Trophoblast cell (in vitro differentiated cells and primary cell): ENCODE results near the gene OR2V2.

ENCODE experiments used
- DNase-seq, 2 donors: peaks; one replicate each; pipeline ENCODE4 v3.0.0-alpha.2; 2016
- H2AFZ ChIP-seq: 2 replicates; pipeline ENCODE4 v1.6.1; 2013; ENCODE audit warnings: low read length, moderate library complexity, mild to moderate bottlenecking; ENCODE audit not compliant: insufficient read depth, poor library complexity
- H2AK5ac ChIP-seq: 2 replicates; pipeline ENCODE4 v1.6.1; 2013; ENCODE audit warnings: mild to moderate bottlenecking, low read length
- H2BK120ac ChIP-seq: 2 replicates; pipeline ENCODE4 v1.6.1; 2013; ENCODE audit warnings: low read length, mild to moderate bottlenecking, moderate library complexity; ENCODE audit not compliant: insufficient read depth, poor library complexity
- H2BK12ac ChIP-seq: 2 replicates; pipeline ENCODE4 v1.6.1; 2013; ENCODE audit warnings: mild to moderate bottlenecking, low read length, moderate library complexity
- H2BK5ac ChIP-seq: 2 replicates; pipeline ENCODE4 v1.6.1; 2013; ENCODE audit warnings: low read length, low read depth, moderate library complexity, mild to moderate bottlenecking; ENCODE audit not compliant: poor library complexity
- H3K14ac ChIP-seq: 2 replicates; pipeline ENCODE4 v1.6.1; 2013; ENCODE audit warnings: mild to moderate bottlenecking, low read length
- H3K18ac ChIP-seq: 2 replicates; pipeline ENCODE4 v1.6.1; 2013; ENCODE audit warnings: mild to moderate bottlenecking, low read length
- H3K23ac ChIP-seq: 2 replicates; pipeline ENCODE4 v1.6.1; 2013; ENCODE audit warnings: low read length
- H3K27ac ChIP-seq: 2 replicates; pipeline ENCODE4 v1.5.1; 2013; ENCODE audit warnings: low read depth, mild to moderate bottlenecking, inconsistent platforms, low read length, moderate library complexity
- H3K27me3 ChIP-seq: 2 replicates; pipeline ENCODE4 v1.6.1; 2013; ENCODE audit warnings: inconsistent platforms, mild to moderate bottlenecking, low read length, moderate library complexity; ENCODE audit not compliant: insufficient read depth
- H3K36me3 ChIP-seq, 2 experiments: 1 replicate in 1 of 2; 2 replicates in 1 of 2; pipeline ENCODE4 v1.6.1; 2013; ENCODE audit warnings: low read length in 2 of 2, mild to moderate bottlenecking in 2 of 2, moderate library complexity in 1 of 2; ENCODE audit not compliant: insufficient read depth in 2 of 2, control insufficient read depth in 1 of 2
- H3K4ac ChIP-seq: 2 replicates; pipeline ENCODE4 v1.6.1; 2013; ENCODE audit warnings: low read depth, mild to moderate bottlenecking, low read length, moderate library complexity
- H3K4me1 ChIP-seq, 2 experiments: 1 replicate in 1 of 2; 2 replicates in 1 of 2; pipeline ENCODE4 v1.6.1; 2013; ENCODE audit warnings: low read length in 2 of 2, mild to moderate bottlenecking in 2 of 2, moderate library complexity in 1 of 2; ENCODE audit not compliant: insufficient read depth in 2 of 2, control insufficient read depth in 1 of 2
- H3K4me2 ChIP-seq: 2 replicates; pipeline ENCODE4 v1.6.1; 2013; ENCODE audit warnings: inconsistent platforms, mild to moderate bottlenecking, low read length, moderate library complexity
- H3K4me3 ChIP-seq: 2 replicates; pipeline ENCODE4 v1.5.1; 2013; ENCODE audit warnings: mild to moderate bottlenecking, low read depth, low read length, inconsistent platforms
- H3K79me1 ChIP-seq: one replicate; pipeline ENCODE4 v1.6.1; 2013; ENCODE audit warnings: low read length
- H3K79me2 ChIP-seq: 2 replicates; pipeline ENCODE4 v1.6.1; 2013; ENCODE audit warnings: low read length, mild to moderate bottlenecking; ENCODE audit not compliant: control insufficient read depth, insufficient read depth, poor library complexity
- H3K9ac ChIP-seq: 2 replicates; pipeline ENCODE4 v1.6.1; 2013; ENCODE audit warnings: mild to moderate bottlenecking, low read length
- H3K9me3 ChIP-seq: 2 replicates; pipeline ENCODE4 v1.6.1; 2013; ENCODE audit warnings: low read depth, mild to moderate bottlenecking, control low read depth, inconsistent platforms, low read length; ENCODE audit not compliant: insufficient read depth
- H4K12ac ChIP-seq: 2 replicates; pipeline ENCODE4 v1.6.1; 2013; ENCODE audit warnings: low read depth, mild to moderate bottlenecking, low read length, moderate library complexity
- H4K8ac ChIP-seq: 2 replicates; pipeline ENCODE4 v1.6.1; 2013; ENCODE audit warnings: low read depth, mild to moderate bottlenecking, low read length, moderate library complexity
- H4K91ac ChIP-seq: one replicate; pipeline ENCODE4 v1.6.1; 2013; ENCODE audit warnings: low read depth, mild to moderate bottlenecking, low read length, moderate library complexity
- WGBS: extraction: QIAGEN DNeasy Blood & Tissue Kit; methylation state at CpG from one replicate; pipeline ENCODE4 v1.1.7; 2013; ENCODE audit warnings: missing lambda C conversion rate; ENCODE audit not compliant: insufficient read length, insufficient coverage; ENCODE audit errors: extremely low coverage; 5-methylcytosine and 5-hydroxymethylcytosine counted together

Gene OR2V2

DNA sequence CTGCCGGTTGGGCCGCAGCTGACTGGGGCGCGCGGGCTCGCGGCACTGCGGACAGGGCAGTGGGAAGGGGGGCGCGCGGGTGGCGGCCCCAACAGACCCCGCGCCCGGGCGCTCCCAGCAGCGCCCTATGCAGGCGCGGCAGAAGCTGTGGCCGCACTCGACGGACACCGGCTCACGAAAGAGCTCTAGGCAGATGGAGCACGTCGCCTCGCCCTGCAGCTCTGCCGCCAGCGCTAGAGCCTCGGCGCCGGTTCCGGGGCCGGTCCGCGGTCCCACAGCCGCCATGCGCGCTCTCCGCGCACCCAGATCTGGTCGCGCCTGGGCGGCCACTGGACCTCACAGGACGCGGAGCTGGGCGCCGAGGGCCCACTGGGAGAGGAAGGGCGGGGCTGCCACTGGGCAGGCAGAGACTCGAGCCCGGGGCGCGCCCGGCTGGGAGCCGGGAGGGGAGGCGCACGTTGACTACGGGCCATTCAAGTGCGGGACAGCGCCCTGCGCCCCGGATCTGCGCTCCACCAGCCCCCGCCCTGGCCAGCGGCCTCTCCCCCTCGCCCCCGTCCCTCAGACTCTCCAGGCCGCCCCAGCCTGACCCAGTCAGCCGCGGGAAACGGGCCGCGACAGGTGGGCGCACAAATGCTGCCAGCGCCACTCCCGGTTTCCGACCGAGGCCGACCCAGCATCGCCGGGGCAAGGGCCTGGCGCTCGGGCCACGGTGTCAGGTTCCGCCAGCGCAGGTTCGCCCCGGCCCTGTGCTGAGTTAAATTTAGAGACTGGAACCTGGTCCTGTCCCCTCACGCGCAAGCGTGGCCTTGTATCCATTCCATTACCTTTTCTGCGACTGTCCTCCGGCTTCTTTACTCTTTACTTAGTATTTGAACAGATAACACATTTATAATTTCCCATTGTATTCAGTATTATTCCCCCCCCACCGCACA is 57.7 kb downstream of the OR2V2 start, which contains the start of gene TRIM7:
Gene TRIM7, minus strand, starts transcription at position 371 of the 935 bp plus-strand sequence. Its CDS starts 86 bp downstream, at position 285.
- Histone ChIP-seq H3K4me2 (peak within 1 kb of the TSS; percentile 69), H2BK120ac (no peak within 1 kb of the TSS), H2BK5ac (no peak within 1 kb of the TSS), H3K18ac (no peak within 1 kb of the TSS), H3K9ac (no peak within 1 kb of the TSS), H4K8ac (no peak within 1 kb of the TSS), H3K14ac (no peak within 1 kb of the TSS), H3K79me2 (no peaks in the 10 kb centered on the region), H4K91ac (no peak within 1 kb of the TSS), H3K9me3 (peaks cover 3% of the 10 kb centered on the region), H3K79me1 (no peaks in the 10 kb centered on the region), H3K4me1 (peaks cover 14 to 24% of the 10 kb centered on the region in 2 experiments), H3K23ac (no peak within 1 kb of the TSS), H3K27me3 (peaks cover 31% of the 10 kb centered on the region), H3K4ac (no peak within 1 kb of the TSS), H2AFZ (peak within 1 kb of the TSS; percentile 81), H4K12ac (no peak within 1 kb of the TSS), H2BK12ac (no peak within 1 kb of the TSS), H2AK5ac (no peak within 1 kb of the TSS), H3K27ac (no peak within 1 kb of the TSS), H3K4me3 (peak within 1 kb of the TSS; percentile 66), H3K36me3 (no peaks in the 10 kb centered on the region)
- no CpG with 5 or more reads among the region's 94 CpGs for WGBS
- peak in 1 of 2 donors; percentile 46 for DNase-seq

DNA sequence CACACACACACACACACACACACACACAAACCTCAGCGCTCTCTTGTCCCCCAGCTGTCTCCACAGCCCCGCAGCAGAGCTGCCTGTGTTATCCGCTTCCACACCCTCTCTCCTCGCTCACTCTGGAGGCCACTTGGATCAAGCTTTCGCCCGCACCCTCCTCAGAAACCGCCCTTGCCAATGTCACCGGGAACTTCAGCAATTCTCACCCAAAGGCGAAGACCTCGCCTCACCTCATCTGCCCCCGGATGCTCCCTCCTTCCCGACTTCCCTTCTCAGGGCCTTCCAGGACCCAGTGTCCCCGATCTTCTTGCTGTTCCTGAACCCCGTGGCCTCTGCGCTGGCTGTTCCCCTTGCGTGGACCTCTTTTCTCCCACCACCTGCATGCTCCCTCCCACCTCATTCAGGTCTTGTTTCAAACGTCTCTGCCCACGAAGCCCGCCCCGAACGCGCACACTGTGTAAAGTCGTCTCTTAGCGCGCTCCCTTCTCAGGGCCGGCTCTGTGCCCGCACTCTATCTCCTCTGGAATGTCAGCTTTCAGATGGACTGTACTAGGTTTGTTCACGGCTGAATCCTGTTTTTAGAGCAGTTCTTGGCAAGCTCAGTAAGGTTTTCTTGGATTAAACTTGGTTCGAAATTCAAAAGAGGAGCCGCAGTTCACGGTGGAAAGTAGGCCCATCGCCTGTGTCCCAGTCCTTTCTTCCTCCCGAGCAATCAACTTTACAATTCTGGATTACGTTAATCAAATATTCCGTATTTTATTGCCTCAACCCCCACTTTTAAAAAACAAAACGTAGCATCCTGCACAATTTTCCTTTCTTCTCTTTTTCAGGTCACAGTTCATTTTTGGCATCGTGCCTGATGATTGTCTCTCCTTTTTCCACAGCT is 58.6 kb downstream of the OR2V2 start:
- Histone ChIP-seq H3K27me3 (peaks cover 31% of the 10 kb centered on the region), H3K79me1 (no peaks in the 10 kb centered on the region), H3K9ac (no peak overlapping the region), H2BK5ac (no peak overlapping the region), H3K4me1 (peaks cover 14 to 20% of the 10 kb centered on the region in 2 experiments), H3K4ac (no peak overlapping the region), H4K8ac (no peak overlapping the region), H3K9me3 (peaks cover 3% of the 10 kb centered on the region), H3K27ac (no peak overlapping the region), H3K79me2 (no peaks in the 10 kb centered on the region), H3K23ac (no peak overlapping the region), H2AK5ac (no peak overlapping the region), H2BK12ac (no peak overlapping the region), H3K36me3 (no peaks in the 10 kb centered on the region), H3K14ac (no peak overlapping the region), H3K18ac (no peak overlapping the region), H2BK120ac (no peak overlapping the region), H4K12ac (no peak overlapping the region), H3K4me2 (peak overlapping the region; percentile 69), H3K4me3 (peak overlapping the region; percentile 59), H4K91ac (no peak overlapping the region), H2AFZ (peak overlapping the region; percentile 81)
- WGBS = no CpG with 5 or more reads among the region's 37 CpGs
- DNase-seq = peak in 1 of 2 donors; percentile 60

- H3K27me3 ChIP-seq = peaks cover 31% of the 10 kb centered on the region
- no peak overlapping the region for H3K14ac ChIP-seq
- WGBS = no CpG with 5 or more reads among the region's 36 CpGs
- H2BK120ac ChIP-seq = no peak overlapping the region
- H3K36me3 ChIP-seq = no peaks in the 10 kb centered on the region
- H3K4ac ChIP-seq = no peak overlapping the region
- H4K8ac ChIP-seq = no peak overlapping the region
- H2AK5ac ChIP-seq = no peak overlapping the region
- peak; percentile 75 to 89 for DNase-seq
- H3K9ac ChIP-seq = peak overlapping the region; percentile 60
- H3K18ac ChIP-seq = no peak overlapping the region
- H3K27ac ChIP-seq = no peak overlapping the region
- H2BK5ac ChIP-seq = no peak overlapping the region
- no peak overlapping the region for H4K91ac ChIP-seq
- peak overlapping the region; percentile 87 for H2AFZ ChIP-seq
- H3K9me3 ChIP-seq = peaks cover 3% of the 10 kb centered on the region
- no peaks in the 10 kb centered on the region for H3K79me1 ChIP-seq
- H2BK12ac ChIP-seq = no peak overlapping the region
- H3K23ac ChIP-seq = no peak overlapping the region
- H3K4me1 ChIP-seq = peaks cover 14 to 19% of the 10 kb centered on the region in 2 experiments
- peak overlapping the region; percentile 82 for H3K4me3 ChIP-seq
- H3K79me2 ChIP-seq = no peaks in the 10 kb centered on the region
- H3K4me2 ChIP-seq = peak overlapping the region; percentile 69
- no peak overlapping the region for H4K12ac ChIP-seq
Observed at GRCh38 chr5:181207214-181207959, 60.0 kb downstream of the OR2V2 start.

- peaks cover 30% of the 10 kb centered on the region for H3K27me3 ChIP-seq
- H3K27ac ChIP-seq = no peak overlapping the region
- H3K18ac ChIP-seq = no peak overlapping the region
- H3K36me3 ChIP-seq = no peaks in the 10 kb centered on the region
- no peak overlapping the region for H3K4ac ChIP-seq
- no peak overlapping the region for H3K4me2 ChIP-seq
- no peak overlapping the region for H4K12ac ChIP-seq
- H3K14ac ChIP-seq = no peak overlapping the region
- no peak overlapping the region for H3K4me3 ChIP-seq
- no peak overlapping the region for H2BK120ac ChIP-seq
- no peak overlapping the region for H2AFZ ChIP-seq
- H2BK5ac ChIP-seq = no peak overlapping the region
- no peak overlapping the region for H2AK5ac ChIP-seq
- no peak overlapping the region for H3K9ac ChIP-seq
- H3K4me1 ChIP-seq = peaks cover 14 to 19% of the 10 kb centered on the region in 2 experiments
- WGBS = no CpG with 5 or more reads among the region's 3 CpGs
- H4K8ac ChIP-seq = no peak overlapping the region
- no peaks in the 10 kb centered on the region for H3K79me1 ChIP-seq
- no peak overlapping the region for H4K91ac ChIP-seq
- H2BK12ac ChIP-seq = no peak overlapping the region
- no peak overlapping the region for H3K23ac ChIP-seq
- no peak for DNase-seq
- no peaks in the 10 kb centered on the region for H3K79me2 ChIP-seq
- H3K9me3 ChIP-seq = peaks cover 3% of the 10 kb centered on the region
Observed at GRCh38 chr5:181207960-181208253, 60.5 kb downstream of the OR2V2 start.
